ENCODE data around the gene TMC8.
A peak's percentile ranks its signal among the peaks of the same experiment; 100 is the strongest.

The TMC8 gene

DNA sequence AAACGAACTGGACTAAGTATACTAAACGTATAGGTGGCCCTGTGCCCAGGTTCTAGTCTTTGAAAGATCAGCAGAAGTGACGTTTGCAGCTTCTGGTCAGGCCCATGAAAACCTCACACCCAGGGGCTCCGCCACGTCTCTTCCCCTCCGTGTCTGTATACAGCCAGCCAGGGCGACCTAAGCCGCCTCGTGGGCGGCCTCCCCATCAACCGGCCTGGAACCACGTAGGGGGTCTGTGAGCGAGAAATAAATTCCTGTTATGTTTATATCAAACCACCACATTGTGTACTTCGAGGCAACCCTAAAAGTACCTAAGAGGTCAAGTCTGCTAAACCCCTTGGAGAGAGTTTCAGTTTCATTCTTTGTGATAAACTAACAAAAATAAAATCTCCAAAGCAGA is 49.5 kb downstream of the TMC8 start:
- no peak for DNase-seq (ENCODE audit: low read depth)

DNA sequence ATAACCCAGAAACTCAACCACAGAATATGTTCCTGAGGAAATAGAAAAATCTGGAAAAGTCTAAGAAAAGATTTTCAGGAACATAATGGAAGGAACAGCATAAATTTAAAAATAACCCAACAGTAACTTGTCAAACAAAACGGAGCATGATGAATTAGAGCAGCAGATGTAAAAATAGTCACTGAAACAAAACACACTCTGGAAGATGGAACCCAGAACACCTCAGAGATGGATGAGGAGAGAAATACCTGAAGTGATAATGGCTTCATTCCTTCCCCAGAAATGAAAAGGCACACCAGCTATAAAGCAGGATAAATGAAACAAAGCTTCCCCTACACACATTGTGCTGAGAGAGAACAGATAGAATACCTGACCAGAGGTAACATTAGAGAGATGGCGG is 49.9 kb downstream of the TMC8 start:
- no peak for DNase-seq (ENCODE audit: low read depth)

- DNase-seq (ENCODE audit: low read depth) = no peak
Measured at GRCh38 chr17:78182504-78182903, 51.9 kb downstream of the TMC8 start.

DNA sequence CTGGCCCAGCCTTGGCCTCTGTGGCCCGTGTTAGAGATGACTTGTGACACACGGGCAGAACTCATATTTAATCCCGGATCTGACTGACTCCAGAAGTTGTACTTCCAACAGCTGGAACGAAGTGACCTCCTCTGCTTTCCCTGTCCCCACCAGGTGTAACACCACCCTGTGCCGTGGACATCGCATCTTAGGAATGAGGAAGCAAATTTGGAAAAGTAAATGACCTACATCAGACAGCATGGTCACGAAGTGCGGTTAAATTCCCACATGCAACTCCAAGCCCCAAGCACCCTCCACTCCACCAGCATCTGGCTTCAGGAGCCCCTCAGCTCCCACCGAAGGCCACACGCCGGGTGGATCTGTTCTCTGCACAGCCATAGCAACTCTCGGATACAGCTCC is 53.3 kb downstream of the TMC8 start:
- DNase-seq (ENCODE audit: low read depth) = no peak

- no peak for DNase-seq (ENCODE audit: low read depth)
Measured at GRCh38 chr17:78184351-78184750, 53.8 kb downstream of the TMC8 start.

GRCh38 chr17:78184868-78185267 is 54.3 kb downstream of the TMC8 start:
- DNase-seq (ENCODE audit: low read depth) = no peak

DNA sequence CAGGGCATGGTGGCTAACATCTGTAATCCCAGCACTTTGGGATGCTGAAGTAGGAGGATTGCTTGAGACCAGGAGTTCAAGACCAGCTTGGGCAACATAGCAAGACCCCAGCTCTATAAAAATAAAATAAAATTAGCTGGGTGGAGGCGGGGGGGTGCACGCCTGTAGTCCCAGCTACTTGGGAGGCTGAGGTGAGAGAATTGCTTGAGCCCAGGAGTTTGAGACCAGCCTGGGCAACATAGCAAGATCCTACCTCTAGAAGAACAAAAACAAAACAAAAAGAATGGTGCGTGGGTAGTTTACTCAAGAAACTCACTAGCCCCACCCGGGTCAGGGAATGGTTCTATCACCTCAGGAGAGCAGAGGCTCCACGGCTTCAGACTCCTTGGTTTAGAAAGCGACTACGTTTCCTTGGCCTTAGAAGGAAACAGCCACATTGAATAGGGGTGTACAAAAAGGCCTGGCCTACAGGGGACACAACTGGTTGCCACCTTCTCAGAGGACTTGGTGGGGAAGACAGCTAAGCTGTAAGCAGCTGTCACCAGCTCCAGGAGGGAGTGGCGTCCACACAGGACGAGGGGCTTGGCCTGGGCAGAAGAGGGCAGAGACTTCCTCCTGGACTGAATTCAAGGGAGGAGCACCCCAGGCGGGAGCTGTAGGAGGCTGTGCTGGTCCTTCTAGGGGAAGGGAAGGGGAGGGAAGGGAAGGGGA is 55.6 kb downstream of the TMC8 start:
- no peak for DNase-seq (ENCODE audit: low read depth)

DNA sequence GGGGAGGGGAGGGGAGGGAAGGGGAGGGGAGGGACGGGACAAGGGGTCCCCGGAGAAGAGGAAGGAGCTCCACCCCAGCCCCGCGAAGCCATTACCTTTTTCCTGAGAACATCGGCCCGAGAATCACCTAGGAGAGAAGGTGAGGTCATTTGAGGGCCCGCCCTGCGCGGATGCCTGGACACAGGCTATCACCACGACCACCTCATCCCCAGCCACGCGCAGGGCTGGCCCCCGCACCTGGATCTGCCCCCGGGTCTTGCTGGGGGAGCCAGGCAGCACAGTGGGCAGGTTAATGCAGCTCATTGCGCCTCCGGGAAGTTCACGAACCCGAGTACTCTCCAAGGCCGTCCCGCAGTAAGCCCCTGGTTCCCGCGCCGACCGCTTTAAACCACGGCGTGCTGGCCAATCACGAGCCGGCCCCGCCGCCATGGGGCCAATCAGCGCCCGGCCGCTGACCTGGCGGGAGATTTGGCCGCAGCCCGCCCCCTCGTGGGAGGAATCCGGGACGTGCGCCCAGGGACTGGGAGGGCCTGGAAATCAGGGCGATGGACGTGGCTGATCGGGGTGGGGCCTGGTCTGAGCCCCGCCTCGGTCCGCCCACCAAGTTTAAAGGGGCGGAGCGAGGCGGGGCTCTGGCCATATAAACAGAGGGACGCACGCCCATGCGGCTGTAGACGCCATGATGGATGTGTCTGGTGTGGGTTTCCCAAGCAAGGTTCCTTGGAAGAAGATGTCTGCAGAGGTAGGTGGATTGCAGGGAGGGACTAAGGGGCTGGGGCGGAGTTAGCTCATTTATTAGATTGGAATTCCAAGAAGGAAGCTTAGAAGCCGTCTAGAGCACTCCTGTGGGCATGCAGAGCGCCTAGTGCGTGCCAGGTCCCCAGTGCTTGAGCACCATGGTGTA is 56.4 kb downstream of the TMC8 start, which contains the start of the genes AFMID and TK1:
AFMID (plus strand) TSS at position 671 of the 904 bp plus-strand sequence; CDS start at position 680, 9 bp downstream.
TK1 (minus strand) TSS at position 361 of the 904 bp plus-strand sequence; CDS start at position 303, 58 bp downstream.
- peak; percentile 55 for DNase-seq (ENCODE audit: low read depth)

Data from stimulated activated CD8-positive, alpha-beta memory T cell treated with anti-CD3 and anti-CD28 coated beads, Interleukin-12 subunit alpha, Interleukin-12 subunit beta, amount 100 ng/mL, for 1 hour (primary cell).